RWPE2 (cell line): Measurements from ENCODE around the gene BRSK2.

ENCODE experiments used
- ATAC-seq: fragments of 200-7000 bp; cut with Tn5 transposase; 3 replicates; pipeline ENCODE4 v1.9.1; 2021; ENCODE audit warnings: low read depth
- DNase-seq: peaks from one replicate; pipeline ENCODE4 v3.0.0-alpha.2; 2020; ENCODE audit warnings: low spot score
- H3K27ac ChIP-seq: fragments of 450-650 bp; 2 replicates; pipeline ENCODE4 v1.5.1; 2017; ENCODE audit warnings: mild to moderate bottlenecking; ENCODE audit not compliant: poor library complexity, severe bottlenecking
- H3K27me3 ChIP-seq: fragments of 250-450 bp; sonication (Bioruptor Pico); 2 replicates; pipeline ENCODE4 v1.5.1; 2021; ENCODE audit warnings: mild to moderate bottlenecking, moderate library complexity; ENCODE audit not compliant: insufficient read depth, poor library complexity, severe bottlenecking
- H3K36me3 ChIP-seq: fragments of 250-450 bp; sonication (Bioruptor Pico); 2 replicates; pipeline ENCODE4 v1.5.1; 2020; ENCODE audit warnings: low read depth, mild to moderate bottlenecking, moderate library complexity
- H3K4me1 ChIP-seq: fragments of 250-450 bp; sonication (Bioruptor Pico); 2 replicates; pipeline ENCODE4 v1.5.1; 2021; ENCODE audit warnings: mild to moderate bottlenecking, moderate library complexity; ENCODE audit not compliant: insufficient read depth, poor library complexity, severe bottlenecking
- H3K4me3 ChIP-seq: fragments of 250-450 bp; sonication (Bioruptor Pico); 2 replicates; pipeline ENCODE4 v1.5.1; 2021; ENCODE audit warnings: mild to moderate bottlenecking, moderate library complexity; ENCODE audit not compliant: severe bottlenecking
- H3K9me3 ChIP-seq: fragments of 250-450 bp; sonication (Bioruptor Pico); 2 replicates; pipeline ENCODE4 v1.5.1; 2021; ENCODE audit warnings: mild to moderate bottlenecking, moderate library complexity; ENCODE audit not compliant: severe bottlenecking
- TF ChIP-seq, protein P1 (sequence below): fragments of 450-650 bp; IDR thresholded peaks from one replicate; pipeline ENCODE4 v1.5.1; 2017; ENCODE audit warnings: mild to moderate bottlenecking, moderate library complexity; ENCODE audit not compliant: poor library complexity, severe bottlenecking

BRSK2 gene

GRCh38 chr11:1494650-1495049 lies 104.9 kb downstream of the BRSK2 start:
- Histone ChIP-seq H3K4me1 (no peaks in the 10 kb centered on the region), H3K36me3 (no peaks in the 10 kb centered on the region), H3K27ac (no peak overlapping the region), H3K9me3 (no peaks in the 10 kb centered on the region), H3K4me3 (no peak overlapping the region), H3K27me3 (no peaks in the 10 kb centered on the region)
- no peak for ATAC-seq
- TF ChIP-seq, protein P1, sequence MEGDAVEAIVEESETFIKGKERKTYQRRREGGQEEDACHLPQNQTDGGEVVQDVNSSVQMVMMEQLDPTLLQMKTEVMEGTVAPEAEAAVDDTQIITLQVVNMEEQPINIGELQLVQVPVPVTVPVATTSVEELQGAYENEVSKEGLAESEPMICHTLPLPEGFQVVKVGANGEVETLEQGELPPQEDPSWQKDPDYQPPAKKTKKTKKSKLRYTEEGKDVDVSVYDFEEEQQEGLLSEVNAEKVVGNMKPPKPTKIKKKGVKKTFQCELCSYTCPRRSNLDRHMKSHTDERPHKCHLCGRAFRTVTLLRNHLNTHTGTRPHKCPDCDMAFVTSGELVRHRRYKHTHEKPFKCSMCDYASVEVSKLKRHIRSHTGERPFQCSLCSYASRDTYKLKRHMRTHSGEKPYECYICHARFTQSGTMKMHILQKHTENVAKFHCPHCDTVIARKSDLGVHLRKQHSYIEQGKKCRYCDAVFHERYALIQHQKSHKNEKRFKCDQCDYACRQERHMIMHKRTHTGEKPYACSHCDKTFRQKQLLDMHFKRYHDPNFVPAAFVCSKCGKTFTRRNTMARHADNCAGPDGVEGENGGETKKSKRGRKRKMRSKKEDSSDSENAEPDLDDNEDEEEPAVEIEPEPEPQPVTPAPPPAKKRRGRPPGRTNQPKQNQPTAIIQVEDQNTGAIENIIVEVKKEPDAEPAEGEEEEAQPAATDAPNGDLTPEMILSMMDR: no peak
- DNase-seq: no peak

DNA sequence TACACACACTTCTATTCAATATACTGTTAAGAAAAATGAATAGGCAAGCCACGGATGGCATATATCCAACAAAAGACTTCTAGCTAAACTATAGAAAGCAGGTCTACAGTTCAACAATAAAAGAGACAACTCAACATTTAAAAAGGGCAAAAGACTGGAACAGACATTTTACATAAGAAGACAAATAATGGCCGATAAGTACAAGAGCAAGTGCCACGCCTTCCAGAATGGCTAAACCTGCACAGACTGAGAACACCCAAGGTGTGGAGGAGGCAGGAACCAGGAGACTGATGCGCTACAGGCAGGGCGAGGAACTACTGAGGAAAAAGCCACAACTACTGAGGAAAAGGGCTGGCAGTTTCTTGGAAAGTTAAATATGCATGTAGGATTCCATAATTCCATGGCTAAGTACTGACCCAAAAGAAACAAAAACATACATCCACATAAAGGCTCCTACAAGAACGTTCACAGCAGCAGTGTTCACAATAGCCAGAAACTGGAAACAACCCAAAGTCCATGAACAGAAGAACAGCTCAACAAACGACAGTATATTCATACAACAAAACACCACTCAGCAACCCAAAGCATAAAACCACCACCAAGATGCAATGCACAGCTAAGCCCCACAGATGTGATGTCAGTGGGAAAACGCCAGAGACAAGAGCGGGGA lies 106.5 kb downstream of the BRSK2 start:
- Histone ChIP-seq H3K27me3 (no peaks in the 10 kb centered on the region), H3K27ac (no peak overlapping the region), H3K36me3 (no peaks in the 10 kb centered on the region), H3K4me1 (no peaks in the 10 kb centered on the region), H3K9me3 (no peaks in the 10 kb centered on the region), H3K4me3 (no peak overlapping the region)
- no peak for DNase-seq
- TF ChIP-seq, protein P1: no peak
- no peak for ATAC-seq

- no peaks in the 10 kb centered on the region for H3K9me3 ChIP-seq
- H3K36me3 ChIP-seq: no peaks in the 10 kb centered on the region
- ATAC-seq (no peak), DNase-seq (no peak)
- no peaks in the 10 kb centered on the region for H3K27me3 ChIP-seq
- no peak overlapping the region for H3K4me3 ChIP-seq
- TF ChIP-seq, protein P1: no peak
- H3K27ac ChIP-seq: no peak overlapping the region
- H3K4me1 ChIP-seq: no peaks in the 10 kb centered on the region
Observed at GRCh38 chr11:1496761-1497095, 107.0 kb downstream of the BRSK2 start.

- ATAC-seq: no peak
- no peaks in the 10 kb centered on the region for H3K36me3 ChIP-seq
- no peaks in the 10 kb centered on the region for H3K27me3 ChIP-seq
- no peak overlapping the region for H3K27ac ChIP-seq
- H3K4me3 ChIP-seq: no peak overlapping the region
- TF ChIP-seq, protein P1: no peak
- no peaks in the 10 kb centered on the region for H3K9me3 ChIP-seq
- no peak for DNase-seq
- H3K4me1 ChIP-seq: no peaks in the 10 kb centered on the region
Observed at GRCh38 chr11:1497600-1497999, 107.9 kb downstream of the BRSK2 start.

DNA sequence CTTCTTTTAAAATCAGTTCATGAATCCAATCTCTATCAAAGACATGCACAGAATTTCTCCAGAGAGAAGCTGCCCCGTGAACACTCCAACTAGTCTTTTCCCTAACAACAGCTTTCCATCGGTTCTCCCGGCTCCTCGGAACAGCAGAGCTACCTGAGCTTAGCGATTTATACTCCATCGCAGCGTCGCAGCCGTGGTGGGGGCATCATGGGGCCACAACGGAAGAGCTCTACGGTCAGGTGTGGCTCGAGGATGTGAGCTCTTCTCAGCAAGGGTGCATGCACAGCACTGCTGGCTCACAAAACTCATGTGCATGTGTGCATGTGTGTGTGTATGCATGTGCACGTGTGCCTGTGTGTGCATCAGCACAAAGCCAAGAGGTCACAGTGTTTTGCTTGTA lies 108.5 kb downstream of the BRSK2 start:
- no peak overlapping the region for H3K27ac ChIP-seq
- H3K27me3 ChIP-seq: no peaks in the 10 kb centered on the region
- ATAC-seq (no peak), DNase-seq (no peak)
- H3K4me3 ChIP-seq: no peak overlapping the region
- no peaks in the 10 kb centered on the region for H3K9me3 ChIP-seq
- no peaks in the 10 kb centered on the region for H3K36me3 ChIP-seq
- H3K4me1 ChIP-seq: no peaks in the 10 kb centered on the region
- TF ChIP-seq, protein P1: no peak
